Measurements from ENCODE around the gene MIP. TPM values are rescaled to one million over a fixed set of nuclear protein-coding genes. Genes with fewer than 3 reads are reported as not detected.
"Not testable (repeated sequence)": the region's sequence is repeated elsewhere in the genome, so short reads cannot be mapped to it uniquely, and the experiment has no call there.

The MIP gene
- total RNA-seq, 1 experiment from 2014 or later, result not detected

DNA sequence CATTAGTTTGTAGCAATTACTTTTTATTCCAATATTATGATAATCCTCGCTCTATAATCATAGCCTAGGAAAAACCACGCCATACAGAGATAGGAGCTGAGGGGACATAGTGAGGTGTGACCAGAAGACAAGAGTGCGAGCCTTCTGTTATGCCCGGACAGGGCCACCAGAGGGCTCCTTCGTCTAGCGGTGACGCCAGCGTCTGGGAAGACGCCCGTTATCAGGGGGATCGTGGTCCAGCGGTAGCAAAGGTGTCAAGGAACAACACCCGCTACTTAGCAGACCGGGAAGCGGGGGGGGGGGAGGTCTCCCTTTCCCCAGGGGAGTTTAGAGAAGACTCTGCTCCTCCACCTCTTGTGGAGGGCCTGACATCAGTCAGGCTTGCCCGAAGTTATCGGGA, 42.2 kb upstream of the MIP start:
- H3K4me3 Mint-ChIP-seq (ENCODE audit: unreplicated experiment); H3K27ac Mint-ChIP-seq (ENCODE audit: unreplicated experiment); H3K4me1 ChIP-seq; H3K4me3 ChIP-seq (ENCODE audit: low read depth, low read length); H3K36me3 Mint-ChIP-seq (ENCODE audit: insufficient read depth, unreplicated experiment); H3K4me1 Mint-ChIP-seq (ENCODE audit: low read depth, unreplicated experiment); BruUV-seq (replicated peaks); H3K27me3 ChIP-seq (replicated peaks; ENCODE audit: control insufficient read depth, insufficient read depth, low read length); H3K9me3 Mint-ChIP-seq (ENCODE audit: unreplicated experiment); H3K27me3 Mint-ChIP-seq (ENCODE audit: insufficient read depth, unreplicated experiment); H3K9me3 ChIP-seq; POLR2A ChIA-PET; H3K36me3 ChIP-seq (ENCODE audit: control insufficient read depth, insufficient read depth, low read length): not testable (repeated sequence)
- DNase-seq, result peak; percentile 49 to 60
- TF ChIP-seq, protein P1, sequence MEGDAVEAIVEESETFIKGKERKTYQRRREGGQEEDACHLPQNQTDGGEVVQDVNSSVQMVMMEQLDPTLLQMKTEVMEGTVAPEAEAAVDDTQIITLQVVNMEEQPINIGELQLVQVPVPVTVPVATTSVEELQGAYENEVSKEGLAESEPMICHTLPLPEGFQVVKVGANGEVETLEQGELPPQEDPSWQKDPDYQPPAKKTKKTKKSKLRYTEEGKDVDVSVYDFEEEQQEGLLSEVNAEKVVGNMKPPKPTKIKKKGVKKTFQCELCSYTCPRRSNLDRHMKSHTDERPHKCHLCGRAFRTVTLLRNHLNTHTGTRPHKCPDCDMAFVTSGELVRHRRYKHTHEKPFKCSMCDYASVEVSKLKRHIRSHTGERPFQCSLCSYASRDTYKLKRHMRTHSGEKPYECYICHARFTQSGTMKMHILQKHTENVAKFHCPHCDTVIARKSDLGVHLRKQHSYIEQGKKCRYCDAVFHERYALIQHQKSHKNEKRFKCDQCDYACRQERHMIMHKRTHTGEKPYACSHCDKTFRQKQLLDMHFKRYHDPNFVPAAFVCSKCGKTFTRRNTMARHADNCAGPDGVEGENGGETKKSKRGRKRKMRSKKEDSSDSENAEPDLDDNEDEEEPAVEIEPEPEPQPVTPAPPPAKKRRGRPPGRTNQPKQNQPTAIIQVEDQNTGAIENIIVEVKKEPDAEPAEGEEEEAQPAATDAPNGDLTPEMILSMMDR (IDR thresholded peaks at IDR 0.05; ENCODE audit: insufficient read depth in 1 of 2, low read depth in 1 of 2, low read length in 1 of 2, severe bottlenecking in 1 of 2, unreplicated experiment in 1 of 2), result peak in 1 of 2 experiments; percentile 16
- intact Hi-C loops (cut with micrococcal nuclease; ENCODE audit: unreplicated experiment), result loop anchor here (5.0 kb wide), 1 partner anchor 96 kb away; no protein-coding TSS in a partner anchor
- CTCF ChIA-PET, result interaction anchor here (0.8 kb wide), 1 partner anchor 140 kb away, joined by 3 read pairs; no protein-coding TSS in a partner anchor

DNA sequence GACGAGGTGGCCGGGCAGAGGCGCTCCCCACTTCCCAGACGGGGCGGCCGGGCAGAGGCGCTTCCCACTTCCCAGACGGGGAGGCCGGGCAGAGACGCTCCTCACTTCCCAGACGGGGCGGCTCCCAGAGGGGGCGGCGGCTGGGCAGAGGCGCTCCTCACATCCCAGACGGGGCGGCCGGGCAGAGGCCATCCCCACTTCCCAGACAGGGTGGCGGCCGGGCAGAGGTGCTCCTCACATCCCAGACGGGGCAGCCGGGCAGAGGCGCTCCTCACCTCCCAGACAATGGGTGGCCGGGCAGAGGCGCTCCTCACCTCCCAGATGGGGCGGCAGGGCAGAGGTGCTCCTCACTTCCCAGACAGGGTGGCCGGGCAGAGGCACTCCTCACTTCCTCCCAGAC, 40.0 kb upstream of the MIP start:
- H3K27me3 Mint-ChIP-seq (ENCODE audit: insufficient read depth, unreplicated experiment); POLR2A ChIA-PET; H3K36me3 ChIP-seq (ENCODE audit: control insufficient read depth, insufficient read depth, low read length): not testable (repeated sequence)

GRCh38 chr12:56494106-56494415, 39.6 kb upstream of the MIP start:
- H3K27me3 ChIP-seq (replicated peaks; ENCODE audit: control insufficient read depth, insufficient read depth, low read length); DNase-seq; H3K9me3 ChIP-seq; H3K4me3 ChIP-seq (ENCODE audit: low read depth, low read length); BruUV-seq (replicated peaks); intact Hi-C loops (cut with micrococcal nuclease; ENCODE audit: unreplicated experiment); H3K36me3 ChIP-seq (ENCODE audit: control insufficient read depth, insufficient read depth, low read length); H3K4me1 ChIP-seq; H3K36me3 Mint-ChIP-seq (ENCODE audit: insufficient read depth, unreplicated experiment); H3K4me1 Mint-ChIP-seq (ENCODE audit: low read depth, unreplicated experiment); H3K27me3 Mint-ChIP-seq (ENCODE audit: insufficient read depth, unreplicated experiment); H3K9me3 Mint-ChIP-seq (ENCODE audit: unreplicated experiment); H3K4me3 Mint-ChIP-seq (ENCODE audit: unreplicated experiment); POLR2A ChIA-PET; H3K27ac Mint-ChIP-seq (ENCODE audit: unreplicated experiment): not testable (repeated sequence)
- CTCF ChIA-PET, result interaction anchor here (0.7 kb wide), 1 partner anchor 143 kb away, joined by 7 read pairs; no protein-coding TSS in a partner anchor

More for the DNA sequence above, 40.0 kb upstream of the MIP start:
- H3K4me3 ChIP-seq (ENCODE audit: low read depth, low read length); H3K4me1 ChIP-seq; intact Hi-C loops (cut with micrococcal nuclease; ENCODE audit: unreplicated experiment); H3K9me3 ChIP-seq; H3K9me3 Mint-ChIP-seq (ENCODE audit: unreplicated experiment); H3K27me3 ChIP-seq (replicated peaks; ENCODE audit: control insufficient read depth, insufficient read depth, low read length); BruUV-seq (replicated peaks); H3K36me3 Mint-ChIP-seq (ENCODE audit: insufficient read depth, unreplicated experiment); H3K27ac Mint-ChIP-seq (ENCODE audit: unreplicated experiment); H3K4me3 Mint-ChIP-seq (ENCODE audit: unreplicated experiment); DNase-seq; H3K4me1 Mint-ChIP-seq (ENCODE audit: low read depth, unreplicated experiment): not testable (repeated sequence)
- CTCF ChIA-PET, result interaction anchor here (0.7 kb wide), 1 partner anchor 143 kb away, joined by 7 read pairs; no protein-coding TSS in a partner anchor

GRCh38 chr12:56493409-56494105, 39.1 kb upstream of the MIP start:
- H3K9me3 Mint-ChIP-seq (ENCODE audit: unreplicated experiment); intact Hi-C loops (cut with micrococcal nuclease; ENCODE audit: unreplicated experiment); H3K27ac Mint-ChIP-seq (ENCODE audit: unreplicated experiment); H3K36me3 Mint-ChIP-seq (ENCODE audit: insufficient read depth, unreplicated experiment); H3K27me3 ChIP-seq (replicated peaks; ENCODE audit: control insufficient read depth, insufficient read depth, low read length); H3K4me3 ChIP-seq (ENCODE audit: low read depth, low read length); H3K4me1 Mint-ChIP-seq (ENCODE audit: low read depth, unreplicated experiment); BruUV-seq (replicated peaks); DNase-seq; H3K4me3 Mint-ChIP-seq (ENCODE audit: unreplicated experiment); H3K9me3 ChIP-seq; H3K27me3 Mint-ChIP-seq (ENCODE audit: insufficient read depth, unreplicated experiment); POLR2A ChIA-PET; H3K36me3 ChIP-seq (ENCODE audit: control insufficient read depth, insufficient read depth, low read length); H3K4me1 ChIP-seq: not testable (repeated sequence)
- CTCF ChIA-PET, result interaction anchor here (0.7 kb wide), 1 partner anchor 143 kb away, joined by 7 read pairs; no protein-coding TSS in a partner anchor
